ENCODE results near the gene GDF10. TPM values are rescaled to one million over a fixed set of nuclear protein-coding genes. Genes with fewer than 3 reads are reported as not detected.

The GDF10 gene
- total RNA-seq, 1 donor from 2014 or later: 1.7 TPM

- Histone ChIP-seq H3K4me1 (peaks cover 24% of the 10 kb centered on the region), H3K36me3 (no peaks in the 10 kb centered on the region), H3K9me3 (no peaks in the 10 kb centered on the region), H3K27ac (peak overlapping the region; percentile 61), H3K4me3 (no peak overlapping the region), H3K27me3 (no peaks in the 10 kb centered on the region)
- TF ChIP-seq POLR2AphosphoS5 (IDR thresholded peaks at IDR 0.05; ENCODE audit: insufficient read depth in 1 of 2, low read depth in 1 of 2) (no peak), CTCF (IDR thresholded peaks at IDR 0.05) (no peak)
- no peak for DNase-seq (ENCODE audit: extremely low spot score in 2 of 2)
- intact Hi-C loops (cut with DNase I): no loop called here
Observed at GRCh38 chr10:47296941-47297340, 3.1 kb upstream of the GDF10 start.

- no peaks in the 10 kb centered on the region for H3K9me3 ChIP-seq
- no peaks in the 10 kb centered on the region for H3K27me3 ChIP-seq
- TF ChIP-seq POLR2AphosphoS5 (IDR thresholded peaks at IDR 0.05; ENCODE audit: insufficient read depth in 1 of 2, low read depth in 1 of 2): no peak
- TF ChIP-seq CTCF (IDR thresholded peaks at IDR 0.05): no peak
- TF ChIP-seq POLR2A (IDR thresholded peaks at IDR 0.05): no peak
- H3K4me1 ChIP-seq: peaks cover 24% of the 10 kb centered on the region
- no peak for DNase-seq (ENCODE audit: extremely low spot score in 2 of 2)
- no peak overlapping the region for H3K27ac ChIP-seq
- no peak overlapping the region for H3K4me3 ChIP-seq
- intact Hi-C loops (cut with DNase I): no loop called here
- no peaks in the 10 kb centered on the region for H3K36me3 ChIP-seq
Observed at GRCh38 chr10:47297866-47298540, 2.0 kb upstream of the GDF10 start.

GRCh38 chr10:47298715-47299114 lies 1.3 kb upstream of the GDF10 start:
- no peak overlapping the region for H3K27ac ChIP-seq
- H3K4me1 ChIP-seq: peaks cover 24% of the 10 kb centered on the region
- H3K27me3 ChIP-seq: no peaks in the 10 kb centered on the region
- no peak overlapping the region for H3K4me3 ChIP-seq
- no peaks in the 10 kb centered on the region for H3K9me3 ChIP-seq
- no peaks in the 10 kb centered on the region for H3K36me3 ChIP-seq
- no peak for DNase-seq (ENCODE audit: extremely low spot score in 2 of 2)
- TF ChIP-seq POLR2A (IDR thresholded peaks at IDR 0.05) (no peak), POLR2AphosphoS5 (IDR thresholded peaks at IDR 0.05; ENCODE audit: insufficient read depth in 1 of 2, low read depth in 1 of 2) (no peak), CTCF (IDR thresholded peaks at IDR 0.05) (no peak)
- intact Hi-C loops (cut with DNase I): no loop called here

DNA sequence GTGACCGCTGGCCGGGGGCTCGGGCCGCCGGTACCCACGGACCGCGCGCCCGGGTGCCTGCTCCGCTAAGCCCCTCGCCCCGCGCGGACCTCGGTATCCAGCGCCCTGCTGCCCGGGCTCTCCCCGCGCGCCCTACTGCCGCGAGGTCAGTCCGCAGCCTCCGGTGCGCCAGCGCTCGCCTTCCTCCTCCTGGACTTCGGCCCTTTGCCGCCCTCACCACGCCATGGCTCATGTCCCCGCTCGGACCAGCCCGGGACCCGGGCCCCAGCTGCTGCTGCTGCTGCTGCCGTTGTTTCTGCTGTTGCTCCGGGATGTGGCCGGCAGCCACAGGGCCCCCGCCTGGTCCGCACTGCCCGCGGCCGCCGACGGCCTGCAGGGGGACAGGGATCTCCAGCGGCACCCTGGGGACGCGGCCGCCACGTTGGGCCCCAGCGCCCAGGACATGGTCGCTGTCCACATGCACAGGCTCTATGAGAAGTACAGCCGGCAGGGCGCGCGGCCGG lies 483 bp downstream of the GDF10 start:
- Histone ChIP-seq H3K9me3 (no peaks in the 10 kb centered on the region), H3K4me1 (peaks cover 24% of the 10 kb centered on the region), H3K27ac (no peak overlapping the region), H3K27me3 (no peaks in the 10 kb centered on the region), H3K4me3 (peak overlapping the region; percentile 48 to 62), H3K36me3 (no peaks in the 10 kb centered on the region)
- intact Hi-C loops (cut with DNase I): loop anchor here (10.0 kb wide), 1 partner anchor 256 kb away; no protein-coding TSS in a partner anchor
- no peak for DNase-seq (ENCODE audit: extremely low spot score in 2 of 2)
- TF ChIP-seq POLR2AphosphoS5 (IDR thresholded peaks at IDR 0.05; ENCODE audit: insufficient read depth in 1 of 2, low read depth in 1 of 2) (no peak), CTCF (IDR thresholded peaks at IDR 0.05) (no peak), POLR2A (IDR thresholded peaks at IDR 0.05) (no peak)

DNA sequence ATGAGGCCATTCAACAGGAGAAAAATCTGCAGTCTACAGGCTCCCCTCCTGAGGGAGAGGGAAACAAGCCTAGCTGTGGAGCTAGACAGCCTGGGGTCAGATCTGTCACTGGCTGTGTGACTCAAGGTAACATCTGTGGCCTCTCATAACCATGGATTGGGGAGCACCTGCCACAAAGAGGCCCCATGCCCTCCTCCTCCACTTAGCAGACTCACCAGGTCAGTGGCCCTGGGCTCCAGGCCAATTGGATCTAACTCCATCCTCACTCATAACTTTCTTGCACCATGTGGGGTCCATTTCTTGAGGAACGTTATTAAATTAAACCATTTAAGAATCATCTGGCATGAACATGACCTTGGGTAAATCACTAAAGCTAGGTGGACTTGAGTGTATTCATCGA lies 1.8 kb downstream of the GDF10 start:
- H3K36me3 ChIP-seq: no peaks in the 10 kb centered on the region
- H3K27me3 ChIP-seq: no peaks in the 10 kb centered on the region
- intact Hi-C loops (cut with DNase I): loop anchor here (10.0 kb wide), 1 partner anchor 257 kb away; no protein-coding TSS in a partner anchor
- H3K4me3 ChIP-seq: no peak overlapping the region
- no peaks in the 10 kb centered on the region for H3K9me3 ChIP-seq
- no peak for DNase-seq (ENCODE audit: extremely low spot score in 2 of 2)
- no peak overlapping the region for H3K27ac ChIP-seq
- TF ChIP-seq POLR2AphosphoS5 (IDR thresholded peaks at IDR 0.05; ENCODE audit: insufficient read depth in 1 of 2, low read depth in 1 of 2): no peak
- TF ChIP-seq POLR2A (IDR thresholded peaks at IDR 0.05): no peak
- TF ChIP-seq CTCF (IDR thresholded peaks at IDR 0.05): no peak
- H3K4me1 ChIP-seq: peaks cover 19% of the 10 kb centered on the region

All from vagina (tissue), 2 donors.